OCI-LY7 (cell line): ENCODE measurements around the gene SPINT1. TPM values are rescaled to one million over a fixed set of nuclear protein-coding genes. Genes with fewer than 3 reads are reported as not detected.

Source experiments
- BruUV-seq: library from RNA; stranded (reverse); fragments of 400-500 nt; replicated peaks from 2 replicates; lab custom pipeline; 2021; lab: Mats Ljungman, UMichigan
- CTCF ChIA-PET: fragments of 300-600 bp; sonication (Branson Sonifier 250); formaldehyde crosslinking; loops from one replicate; lab custom pipeline; 2022; ENCODE audit warnings: antibody characterized with exemption; ENCODE audit not compliant: unreplicated experiment; lab: Charles Lee
- POLR2A ChIA-PET: fragments of 300-600 bp; sonication (Branson Sonifier 250); formaldehyde crosslinking; loops from one replicate; lab custom pipeline; 2022; ENCODE audit warnings: antibody characterized with exemption; lab: Charles Lee
- DNase-seq: peaks from one replicate; pipeline ENCODE4 v3.0.0-alpha.2; 2015; ENCODE audit warnings: low spot score
- H2AFZ ChIP-seq: fragments of 200-600 bp; sonication (generic), shearing (Covaris generic); 2 replicates; pipeline ENCODE4 v1.6.1; 2014; ENCODE audit warnings: mild to moderate bottlenecking, antibody characterized with exemption, low read length, moderate library complexity
- H3K27ac ChIP-seq: fragments of 200-600 bp; sonication (generic); 2 replicates; pipeline ENCODE4 v1.5.1; 2014; ENCODE audit warnings: mixed run types, low read depth, mild to moderate bottlenecking, moderate library complexity, low read length, inconsistent platforms; ENCODE audit not compliant: poor library complexity, severe bottlenecking
- H3K36me3 ChIP-seq: fragments of 200-600 bp; sonication (generic); 2 replicates; pipeline ENCODE4 v1.6.1; 2014; ENCODE audit warnings: mild to moderate bottlenecking, antibody characterized with exemption, low read length, moderate library complexity, mixed read lengths; ENCODE audit not compliant: insufficient read depth
- H3K4me1 ChIP-seq: fragments of 200-600 bp; sonication (generic); 2 replicates; pipeline ENCODE4 v1.5.1; 2014; ENCODE audit warnings: mild to moderate bottlenecking, low read length; ENCODE audit not compliant: insufficient read depth, poor library complexity, severe bottlenecking
- H3K4me2 ChIP-seq: fragments of 200-600 bp; sonication (generic); 2 replicates; pipeline ENCODE4 v1.6.1; 2014; ENCODE audit warnings: mild to moderate bottlenecking, low read length
- H3K4me3 ChIP-seq: fragments of 200-600 bp; sonication (generic); 2 replicates; pipeline ENCODE4 v1.5.1; 2014; ENCODE audit warnings: mild to moderate bottlenecking, low read depth, low read length; ENCODE audit not compliant: poor library complexity, severe bottlenecking
- H3K79me2 ChIP-seq: fragments of 200-600 bp; sonication (generic); 2 replicates; pipeline ENCODE4 v1.6.1; 2016; ENCODE audit warnings: low read depth, mild to moderate bottlenecking, low read length, moderate library complexity, mixed read lengths; ENCODE audit not compliant: insufficient read depth
- H3K9me2 ChIP-seq: fragments of 200-600 bp; sonication (generic); 2 replicates; pipeline ENCODE4 v1.6.1; 2016; ENCODE audit warnings: mild to moderate bottlenecking, low read length, mixed read lengths; ENCODE audit not compliant: insufficient read depth
- H3K9me3 ChIP-seq: fragments of 200-600 bp; sonication (generic); 2 replicates; pipeline ENCODE4 v1.6.1; 2014; ENCODE audit warnings: mild to moderate bottlenecking, mixed run types, low read length, mixed read lengths
- H4K20me1 ChIP-seq: fragments of 200-600 bp; sonication (generic); 2 replicates; pipeline ENCODE4 v1.6.1; 2014; ENCODE audit warnings: mild to moderate bottlenecking, antibody characterized with exemption, low read length, moderate library complexity, mixed read lengths; ENCODE audit not compliant: insufficient read depth
- EZH2phosphoT487 ChIP-seq: fragments of 200-600 bp; sonication (generic); IDR thresholded peaks from 2 replicates; pipeline ENCODE4 v1.6.1; 2018; ENCODE audit warnings: low read depth, borderline replicate concordance, mild to moderate bottlenecking, mixed run types, antibody characterized with exemption, low read length, moderate library complexity, mixed read lengths
- intact Hi-C: fragments of 100-400 bp; cut with micrococcal nuclease; formaldehyde crosslinking; loops from one replicate; pipeline ENCODE4 v1.10.0; 2022; ENCODE audit not compliant: unreplicated experiment
- total RNA-seq, 2 experiments: library from RNA; depleted of rRNA in 1 of 2; stranded (reverse); fragments of >200 nt in 1 of 2; shearing (Covaris generic) in 1 of 2; gene quantifications; 2 replicates each; pipeline ENCODE4 v1.2.3, GENCODE V29; 2014 to 2022
- TF ChIP-seq, protein P1 (sequence below): fragments of 200-600 bp; sonication (generic); conservative IDR thresholded peaks from 2 replicates; pipeline ENCODE4 v1.5.1; 2014; ENCODE audit warnings: mild to moderate bottlenecking, antibody characterized with exemption, low read length, moderate library complexity, mixed read lengths

Gene SPINT1
- total RNA-seq, 2 experiments from 2014 or later = 2.4 TPM; not detected in 1

DNA sequence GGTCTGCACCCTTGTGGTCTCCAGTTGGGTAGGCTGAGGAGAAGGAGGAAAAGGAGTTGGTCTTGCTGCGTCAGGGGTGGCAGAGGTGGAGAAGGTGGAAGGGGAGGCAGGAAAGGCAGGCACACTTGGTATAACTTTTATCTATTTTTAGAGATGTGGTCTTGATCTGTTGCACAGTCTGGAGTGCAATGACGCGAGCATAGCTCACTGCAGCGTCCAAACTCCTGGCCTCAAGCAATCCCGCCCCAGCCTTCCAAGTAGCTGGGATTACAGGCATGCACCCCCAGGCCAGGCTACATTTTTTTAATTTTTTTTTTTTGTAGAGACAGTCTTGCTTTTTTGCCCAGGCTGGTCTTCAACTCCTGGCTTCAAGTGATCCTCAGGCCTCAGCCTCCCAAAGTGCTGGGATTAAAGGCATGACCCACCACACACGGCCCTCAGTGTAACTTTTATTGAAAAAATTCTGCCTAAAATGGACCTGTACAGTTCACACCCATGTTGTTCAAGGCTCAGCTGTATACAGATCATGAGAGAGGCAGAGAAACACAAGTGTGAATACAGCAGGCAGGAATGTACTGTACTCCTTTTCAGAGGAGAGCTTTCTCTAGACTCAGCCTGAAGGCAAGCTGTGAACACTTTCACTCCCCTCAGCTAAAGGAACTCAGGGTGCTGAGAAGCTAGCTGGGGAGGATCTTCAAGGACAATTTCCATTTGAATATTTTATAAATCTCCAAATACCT lies 32.3 kb downstream of the SPINT1 start:
- intact Hi-C loops = no loop called here
- POLR2A ChIA-PET = interaction anchor here (0.9 kb wide), 1 partner anchor 245 kb away, joined by 4 read pairs; no protein-coding TSS in a partner anchor
- Histone ChIP-seq H3K79me2 (no peaks in the 10 kb centered on the region), H2AFZ (no peak overlapping the region), H3K27ac (no peak overlapping the region), H3K9me3 (no peaks in the 10 kb centered on the region), H3K4me1 (peaks cover 20% of the 10 kb centered on the region), H3K36me3 (no peaks in the 10 kb centered on the region), H3K4me2 (no peak overlapping the region), H4K20me1 (no peaks in the 10 kb centered on the region), H3K4me3 (no peak overlapping the region), H3K9me2 (no peaks in the 10 kb centered on the region)
- TF ChIP-seq, protein P1, sequence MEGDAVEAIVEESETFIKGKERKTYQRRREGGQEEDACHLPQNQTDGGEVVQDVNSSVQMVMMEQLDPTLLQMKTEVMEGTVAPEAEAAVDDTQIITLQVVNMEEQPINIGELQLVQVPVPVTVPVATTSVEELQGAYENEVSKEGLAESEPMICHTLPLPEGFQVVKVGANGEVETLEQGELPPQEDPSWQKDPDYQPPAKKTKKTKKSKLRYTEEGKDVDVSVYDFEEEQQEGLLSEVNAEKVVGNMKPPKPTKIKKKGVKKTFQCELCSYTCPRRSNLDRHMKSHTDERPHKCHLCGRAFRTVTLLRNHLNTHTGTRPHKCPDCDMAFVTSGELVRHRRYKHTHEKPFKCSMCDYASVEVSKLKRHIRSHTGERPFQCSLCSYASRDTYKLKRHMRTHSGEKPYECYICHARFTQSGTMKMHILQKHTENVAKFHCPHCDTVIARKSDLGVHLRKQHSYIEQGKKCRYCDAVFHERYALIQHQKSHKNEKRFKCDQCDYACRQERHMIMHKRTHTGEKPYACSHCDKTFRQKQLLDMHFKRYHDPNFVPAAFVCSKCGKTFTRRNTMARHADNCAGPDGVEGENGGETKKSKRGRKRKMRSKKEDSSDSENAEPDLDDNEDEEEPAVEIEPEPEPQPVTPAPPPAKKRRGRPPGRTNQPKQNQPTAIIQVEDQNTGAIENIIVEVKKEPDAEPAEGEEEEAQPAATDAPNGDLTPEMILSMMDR = no peak
- no peak for TF ChIP-seq EZH2phosphoT487
- CTCF ChIA-PET = interaction anchor here (1.1 to 1.2 kb wide), 2 partner anchors 16 to 19 kb away, joined by 3 to 5 read pairs; no protein-coding TSS in a partner anchor
- no peak for DNase-seq
- no TSS peak for BruUV-seq

DNA sequence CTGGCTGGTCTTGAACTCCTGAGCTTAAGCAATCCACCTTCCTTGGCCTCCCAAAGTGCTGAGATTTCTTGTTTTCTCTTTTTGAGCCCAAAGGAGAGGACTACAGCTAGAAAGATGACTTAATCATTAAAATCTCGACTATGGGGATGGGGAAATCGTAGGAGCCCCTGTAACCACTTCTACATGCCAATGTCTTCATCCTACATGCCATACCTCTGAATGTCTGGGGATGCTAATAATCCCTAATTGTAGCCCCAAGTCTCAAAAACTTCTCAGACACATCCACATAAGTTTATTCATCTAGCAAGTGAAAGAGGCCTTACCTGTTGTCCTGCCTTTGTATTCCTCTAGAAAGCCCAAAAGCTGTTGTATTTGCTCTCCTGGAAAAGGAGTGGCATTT lies 33.8 kb downstream of the SPINT1 start:
- ChIA-PET CTCF (no interaction called here), POLR2A (interaction anchor here (0.6 to 1.3 kb wide), 6 partner anchors 11 to 361 kb away, joined by 3 to 7 read pairs (median 4); no protein-coding TSS in a partner anchor)
- no peaks in the 10 kb centered on the region for H3K79me2 ChIP-seq
- H3K27ac ChIP-seq = no peak overlapping the region
- peaks cover 8% of the 10 kb centered on the region for H3K4me1 ChIP-seq
- H3K4me3 ChIP-seq = no peak overlapping the region
- H3K36me3 ChIP-seq = no peaks in the 10 kb centered on the region
- intact Hi-C loops = no loop called here
- no TSS peak for BruUV-seq
- no peak overlapping the region for H3K4me2 ChIP-seq
- H2AFZ ChIP-seq = no peak overlapping the region
- no peaks in the 10 kb centered on the region for H4K20me1 ChIP-seq
- no peaks in the 10 kb centered on the region for H3K9me3 ChIP-seq
- DNase-seq = no peak
- no peaks in the 10 kb centered on the region for H3K9me2 ChIP-seq
- no peak for TF ChIP-seq EZH2phosphoT487
- TF ChIP-seq, protein P1 = no peak

DNA sequence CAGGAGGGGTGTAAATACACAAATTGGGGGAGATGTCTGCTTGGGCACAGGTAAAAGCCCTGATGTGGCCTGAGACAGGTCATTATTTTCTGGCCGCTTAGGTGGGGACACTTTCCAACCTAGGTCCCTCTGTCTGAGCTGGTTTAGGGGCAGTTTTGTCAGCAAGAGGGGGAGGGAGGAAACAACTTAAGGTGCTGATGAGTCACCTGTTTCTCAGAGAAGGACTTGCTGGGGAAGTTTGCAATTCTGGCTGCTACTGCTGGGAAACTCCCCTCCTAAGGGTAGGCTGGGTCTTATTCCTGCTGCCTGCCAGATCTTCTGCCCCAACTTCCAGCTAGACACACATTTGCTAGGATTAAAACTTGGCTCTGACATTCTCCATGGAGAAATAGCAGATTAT lies 34.9 kb downstream of the SPINT1 start:
- H3K27ac ChIP-seq = no peak overlapping the region
- peaks cover 3% of the 10 kb centered on the region; the same call in 1 of the 2 replicates for H3K9me3 ChIP-seq
- H3K4me2 ChIP-seq = no peak overlapping the region
- no peaks in the 10 kb centered on the region for H3K79me2 ChIP-seq
- no peak overlapping the region for H2AFZ ChIP-seq
- intact Hi-C loops = no loop called here
- ChIA-PET CTCF (interaction anchor here (0.6 kb wide), 1 partner anchor 173 kb away, joined by 3 read pairs; no protein-coding TSS in a partner anchor), POLR2A (interaction anchor here (0.6 to 1.6 kb wide), 3 partner anchors 20 to 151 kb away, joined by 3 to 4 read pairs (median 3); no protein-coding TSS in a partner anchor)
- H3K4me3 ChIP-seq = no peak overlapping the region
- DNase-seq = no peak
- no peaks in the 10 kb centered on the region for H3K9me2 ChIP-seq
- H3K4me1 ChIP-seq = peaks cover 8% of the 10 kb centered on the region
- H4K20me1 ChIP-seq = no peaks in the 10 kb centered on the region
- BruUV-seq = no TSS peak
- TF ChIP-seq EZH2phosphoT487 = no peak
- TF ChIP-seq, protein P1 = no peak
- H3K36me3 ChIP-seq = no peaks in the 10 kb centered on the region
